PC-9 (cell line): ENCODE data around the gene NXNL2.

Experiments
- EZH2 ChIP-seq: fragments of 200-600 bp; sonication (generic); IDR thresholded peaks from 2 replicates; pipeline ENCODE4 v1.8.0; 2017; ENCODE audit warnings: antibody characterized with exemption, low read depth
- TF ChIP-seq, protein P1 (sequence below): fragments of 200-600 bp; sonication (generic); conservative IDR thresholded peaks from 2 replicates; pipeline ENCODE4 v1.6.1; 2017; ENCODE audit warnings: mixed run types, antibody characterized with exemption, mild to moderate bottlenecking, moderate library complexity

DNA sequence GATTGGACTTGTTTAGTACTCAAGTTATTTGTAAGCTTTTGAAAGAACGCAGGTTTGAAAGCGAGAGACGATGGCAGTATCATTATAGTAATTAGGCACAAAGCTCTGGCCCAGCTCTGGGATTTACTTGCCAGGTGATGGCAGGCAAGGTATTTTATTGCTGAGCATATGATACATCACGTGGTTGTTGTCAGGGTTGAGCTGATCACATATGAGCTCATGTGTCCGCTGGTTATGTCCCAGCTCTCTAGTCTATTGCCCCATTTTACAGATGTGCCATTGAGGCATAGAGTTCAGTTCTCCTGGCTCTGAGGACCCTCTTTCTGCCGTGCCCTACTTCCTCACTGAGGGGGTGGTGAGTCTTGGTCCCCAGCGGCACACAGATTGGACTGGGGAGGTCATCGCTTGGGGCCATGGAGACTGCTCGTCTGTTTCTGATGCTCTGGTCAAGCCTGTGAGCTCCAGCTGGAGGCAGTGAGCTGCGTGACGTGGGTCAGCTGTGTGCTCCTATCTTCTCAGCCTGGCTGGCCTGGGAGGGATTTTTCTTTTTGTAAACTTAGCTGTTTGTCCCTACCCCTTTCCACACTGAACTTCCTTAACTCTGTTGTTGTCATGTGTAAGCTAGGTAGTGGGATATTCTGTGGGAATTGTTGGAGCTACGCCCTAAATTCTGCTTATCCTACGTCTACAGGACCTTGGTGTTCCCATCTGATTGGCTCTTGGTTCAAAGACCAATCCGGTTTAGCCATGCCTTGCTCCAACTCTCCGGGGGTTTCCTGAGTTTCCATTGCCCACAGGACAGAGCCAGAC is 2.2 kb downstream of the NXNL2 start:
- no peak for TF ChIP-seq EZH2
- TF ChIP-seq, protein P1, sequence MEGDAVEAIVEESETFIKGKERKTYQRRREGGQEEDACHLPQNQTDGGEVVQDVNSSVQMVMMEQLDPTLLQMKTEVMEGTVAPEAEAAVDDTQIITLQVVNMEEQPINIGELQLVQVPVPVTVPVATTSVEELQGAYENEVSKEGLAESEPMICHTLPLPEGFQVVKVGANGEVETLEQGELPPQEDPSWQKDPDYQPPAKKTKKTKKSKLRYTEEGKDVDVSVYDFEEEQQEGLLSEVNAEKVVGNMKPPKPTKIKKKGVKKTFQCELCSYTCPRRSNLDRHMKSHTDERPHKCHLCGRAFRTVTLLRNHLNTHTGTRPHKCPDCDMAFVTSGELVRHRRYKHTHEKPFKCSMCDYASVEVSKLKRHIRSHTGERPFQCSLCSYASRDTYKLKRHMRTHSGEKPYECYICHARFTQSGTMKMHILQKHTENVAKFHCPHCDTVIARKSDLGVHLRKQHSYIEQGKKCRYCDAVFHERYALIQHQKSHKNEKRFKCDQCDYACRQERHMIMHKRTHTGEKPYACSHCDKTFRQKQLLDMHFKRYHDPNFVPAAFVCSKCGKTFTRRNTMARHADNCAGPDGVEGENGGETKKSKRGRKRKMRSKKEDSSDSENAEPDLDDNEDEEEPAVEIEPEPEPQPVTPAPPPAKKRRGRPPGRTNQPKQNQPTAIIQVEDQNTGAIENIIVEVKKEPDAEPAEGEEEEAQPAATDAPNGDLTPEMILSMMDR = no peak
